Activated CD4-positive, alpha-beta T cell treated with anti-CD3 and anti-CD28 coated beads, Interleukin-2, amount 50 U/mL, for 16 hours (primary cell): ENCODE measurements around the gene TMEM184A.
"Not testable (repeated sequence)": the region's sequence is repeated elsewhere in the genome, so short reads cannot be mapped to it uniquely, and the experiment has no call there.

ENCODE experiments used
- DNase-seq: peaks from one replicate; pipeline ENCODE4 v3.0.0-alpha.2; 2020

TMEM184A gene

GRCh38 chr7:1588978-1589377, 33.0 kb upstream of the TMEM184A start:
- DNase-seq, result no peak

DNA sequence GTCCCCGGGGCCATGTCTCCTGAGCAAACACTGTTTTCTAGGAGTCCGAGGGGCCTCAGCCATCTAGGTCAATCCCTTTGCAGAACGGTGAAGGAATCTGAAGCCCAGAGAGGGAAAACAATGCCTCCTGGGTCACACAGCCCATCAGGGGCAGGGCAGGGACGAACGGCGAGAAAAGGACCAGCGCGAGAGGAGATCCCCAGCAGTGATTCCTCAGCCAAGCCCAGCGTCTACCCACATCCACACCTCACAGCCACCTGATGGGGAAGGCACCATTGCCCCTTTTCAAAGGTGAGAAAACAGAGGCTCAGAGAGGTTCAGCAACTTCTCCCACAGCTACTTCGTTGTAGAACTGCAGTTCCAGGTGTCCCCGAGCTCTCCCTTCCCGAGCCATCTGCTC, 31.7 kb upstream of the TMEM184A start:
- DNase-seq, result no peak

DNA sequence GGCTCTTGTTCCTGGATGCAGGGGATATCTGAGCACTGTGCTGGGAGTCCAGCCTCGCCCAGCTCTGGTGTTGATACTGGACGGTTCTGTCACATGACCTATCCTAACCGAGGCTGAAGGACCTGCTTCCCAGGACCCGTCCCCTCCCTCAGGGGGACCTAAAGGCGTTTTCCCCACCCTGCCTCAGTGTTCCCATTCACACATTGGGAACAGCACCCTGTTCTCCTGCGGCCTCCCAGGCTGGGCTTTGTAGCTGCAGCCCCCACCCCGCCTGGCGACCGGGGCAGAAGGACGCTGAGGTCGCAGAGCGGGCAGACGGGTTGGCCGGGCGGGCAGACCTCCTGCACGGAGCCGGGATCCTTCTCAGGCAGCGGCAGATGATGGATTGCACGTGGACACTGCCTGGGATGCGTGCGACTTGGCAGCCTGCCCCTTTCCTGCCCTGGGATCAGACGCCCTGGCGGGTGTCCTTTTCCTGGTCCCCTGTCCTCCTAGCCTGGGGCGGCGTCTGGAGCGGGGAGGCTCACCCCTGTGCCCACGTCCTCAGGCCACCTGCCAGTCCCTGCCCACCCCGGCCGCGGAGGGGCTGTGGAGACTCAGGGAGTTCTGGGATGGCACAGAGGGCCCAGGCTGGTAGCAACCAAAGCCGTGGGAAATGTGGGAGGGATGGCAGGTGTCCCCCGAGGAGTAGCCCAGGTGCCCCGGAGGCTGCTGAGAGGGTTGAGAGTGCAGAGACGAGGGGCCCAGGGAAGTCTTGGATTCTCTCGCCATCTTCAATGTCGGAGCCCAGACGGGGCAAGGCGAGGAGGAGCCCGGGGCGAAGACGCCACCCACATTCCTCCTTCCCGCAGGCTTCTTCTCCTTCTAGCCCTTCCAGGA, 31.1 kb upstream of the TMEM184A start:
- DNase-seq, result no peak

GRCh38 chr7:1586126-1586826, 30.3 kb upstream of the TMEM184A start:
- no peak for DNase-seq

DNA sequence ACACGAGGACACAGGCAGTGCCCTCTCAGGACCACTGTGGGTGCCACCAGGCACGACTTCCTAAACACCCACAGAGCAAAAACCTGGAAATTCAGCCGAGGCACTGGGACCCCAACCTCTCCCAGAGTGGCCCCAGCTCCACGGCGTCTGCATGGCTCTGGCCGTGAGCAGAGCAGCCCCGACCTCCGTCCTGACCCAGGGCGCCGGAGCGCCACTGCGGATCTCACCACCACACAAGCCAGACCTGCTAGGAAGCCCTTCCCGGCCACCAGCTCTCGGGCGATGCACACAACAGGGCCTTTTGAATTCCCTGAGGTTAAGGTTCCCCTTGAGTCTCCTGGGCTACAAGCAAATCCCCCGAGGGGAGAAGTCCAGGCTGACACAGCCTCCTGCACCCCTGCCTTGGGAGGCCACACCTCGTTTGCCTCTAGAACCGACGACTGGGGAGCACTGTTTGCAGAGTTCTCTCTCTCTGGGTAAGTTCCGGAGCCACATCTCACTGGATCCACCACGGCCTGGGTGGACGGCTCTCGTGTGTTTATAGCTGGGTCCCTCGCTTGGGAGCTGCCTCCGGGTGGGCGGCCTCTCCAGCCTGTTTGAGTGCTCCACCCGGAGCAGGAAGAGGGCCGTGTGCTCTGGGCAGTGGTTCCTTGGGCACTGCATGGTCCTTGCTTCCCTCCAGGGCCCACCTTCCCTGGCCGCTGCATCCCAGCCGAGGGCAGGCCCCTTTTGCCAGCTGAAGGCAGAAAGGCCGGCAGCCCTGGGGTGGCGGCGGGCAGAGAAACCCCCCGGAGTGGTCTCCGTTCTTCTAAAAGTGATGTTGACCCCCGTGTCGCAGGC, 29.4 kb upstream of the TMEM184A start:
- DNase-seq, result no peak

GRCh38 chr7:1584700-1585099, 28.7 kb upstream of the TMEM184A start:
- no peak for DNase-seq

- DNase-seq, result not testable (repeated sequence)
These were observed 27.4 kb upstream of the TMEM184A start for GRCh38 chr7:1583241-1583930.

- no peak for DNase-seq
These were observed 24.5 kb upstream of the TMEM184A start for GRCh38 chr7:1580422-1581030.

DNA sequence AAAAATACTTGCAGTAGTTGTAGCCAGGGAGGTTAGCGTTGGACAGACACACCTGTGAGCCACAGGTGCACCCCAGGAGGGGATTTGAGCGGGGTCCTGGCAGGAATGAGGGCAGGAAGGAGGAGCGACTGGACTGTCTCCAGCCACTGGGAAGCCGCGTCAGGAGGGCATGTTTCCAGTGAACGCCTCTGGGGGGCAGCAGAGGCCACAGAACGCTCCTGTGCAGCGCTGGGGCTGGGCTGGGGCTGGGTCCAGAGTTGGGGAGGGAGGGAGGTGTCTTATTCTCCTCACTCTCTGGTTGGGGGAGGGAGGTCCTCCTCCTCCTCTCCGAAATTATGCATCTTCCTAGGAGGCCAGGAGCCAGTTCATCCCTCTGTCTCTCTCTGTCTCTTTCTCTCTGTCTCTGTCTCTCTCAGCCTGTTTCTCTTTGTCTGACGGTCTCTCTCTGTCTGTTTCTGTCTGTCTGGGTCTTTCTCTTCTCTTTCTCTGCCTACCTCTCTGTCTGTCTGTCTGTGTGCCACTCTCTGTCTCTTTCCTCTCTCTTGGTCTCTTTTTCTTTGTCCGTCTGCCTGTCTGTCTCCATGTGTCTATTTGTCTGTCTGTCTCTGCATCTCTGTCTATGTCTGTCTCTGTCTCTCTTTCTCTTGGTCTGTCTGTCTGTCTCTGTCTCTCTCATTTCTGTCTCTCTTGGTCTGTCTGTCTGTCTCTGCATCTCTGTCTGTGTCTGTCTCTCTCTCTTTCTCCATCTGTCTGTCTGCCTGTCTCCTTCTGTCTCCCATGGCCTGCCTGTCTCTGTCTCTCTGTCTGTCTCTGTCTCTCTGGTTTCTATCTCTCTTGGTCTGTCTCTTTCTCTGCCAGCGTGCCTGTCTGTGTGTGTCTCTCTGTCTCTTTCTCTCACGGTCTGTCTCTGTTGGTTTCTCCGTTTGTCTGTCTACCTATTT, 23.7 kb upstream of the TMEM184A start:
- peak; percentile 73 for DNase-seq

- no peak for DNase-seq
These were observed 22.5 kb upstream of the TMEM184A start for GRCh38 chr7:1578513-1578912.

GRCh38 chr7:1576521-1577253, 20.7 kb upstream of the TMEM184A start:
- no peak for DNase-seq

DNA sequence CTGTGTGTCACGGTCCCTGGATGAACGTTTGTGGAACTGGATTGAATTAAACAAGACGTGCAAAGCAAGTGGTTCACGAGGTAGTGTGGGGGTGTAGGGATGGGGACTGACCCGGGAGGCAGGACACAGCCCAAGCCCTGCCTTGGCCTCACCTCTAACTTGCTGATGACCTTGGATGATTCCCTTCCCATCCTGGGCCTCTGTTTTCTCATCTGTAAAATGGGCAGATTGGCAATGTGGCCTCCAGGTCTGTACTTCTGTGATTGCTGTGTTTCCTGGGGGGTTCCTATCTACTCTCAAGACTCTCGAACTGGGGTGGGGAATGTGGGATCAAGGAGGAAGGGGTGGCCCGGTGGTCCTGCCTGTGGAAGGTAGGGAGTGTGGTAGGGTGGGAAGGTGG, 19.8 kb upstream of the TMEM184A start:
- no peak for DNase-seq

GRCh38 chr7:1572111-1572822, 16.3 kb upstream of the TMEM184A start:
- DNase-seq, result no peak

DNA sequence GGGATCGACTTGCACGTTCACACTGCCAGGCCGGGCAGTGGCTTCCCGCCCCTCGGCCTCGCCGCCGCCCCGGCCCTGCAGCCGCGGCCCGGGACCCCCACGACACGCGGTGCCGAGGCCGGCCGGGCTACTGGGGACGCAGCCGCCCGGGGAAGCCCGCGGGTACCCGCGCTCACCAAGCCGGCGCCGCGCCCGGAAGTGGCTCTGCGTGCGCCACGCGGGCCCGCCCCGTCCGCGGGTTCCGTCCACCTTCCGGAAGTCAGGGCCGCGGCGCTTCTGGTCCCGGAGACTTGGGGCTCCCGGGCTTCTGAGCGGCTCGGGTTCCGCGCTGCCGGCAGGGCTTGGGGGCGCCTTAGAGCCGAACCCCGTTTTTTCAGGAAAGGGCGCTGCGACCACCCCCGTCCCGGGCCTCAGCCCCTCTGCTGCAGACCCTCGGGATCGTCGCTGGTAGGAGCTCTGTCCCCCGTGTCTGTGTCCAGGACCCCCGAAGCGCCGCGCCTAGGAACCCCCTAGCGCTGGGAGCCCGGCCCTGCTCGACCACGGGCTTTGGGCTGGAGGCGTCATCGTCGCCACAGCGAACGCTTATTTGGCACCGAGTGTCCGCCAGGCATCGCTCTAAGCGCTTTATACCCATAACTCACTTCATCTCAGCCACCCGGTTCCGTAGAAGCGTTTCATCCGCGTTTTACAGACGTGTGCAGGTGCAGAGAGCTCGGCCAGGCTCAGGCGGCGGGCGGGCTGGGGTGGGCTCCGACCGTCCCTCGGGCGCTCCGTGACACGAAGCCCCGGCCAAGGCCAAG, 14.0 kb upstream of the TMEM184A start, which contains the start of gene PSMG3:
PSMG3 (minus strand) TSS at position 200 of the 800 bp plus-strand sequence. CDS start 693 bp downstream, outside the sequence.
- peak; percentile 92 for DNase-seq

GRCh38 chr7:1569440-1569832, 13.4 kb upstream of the TMEM184A start:
- no peak for DNase-seq

DNA sequence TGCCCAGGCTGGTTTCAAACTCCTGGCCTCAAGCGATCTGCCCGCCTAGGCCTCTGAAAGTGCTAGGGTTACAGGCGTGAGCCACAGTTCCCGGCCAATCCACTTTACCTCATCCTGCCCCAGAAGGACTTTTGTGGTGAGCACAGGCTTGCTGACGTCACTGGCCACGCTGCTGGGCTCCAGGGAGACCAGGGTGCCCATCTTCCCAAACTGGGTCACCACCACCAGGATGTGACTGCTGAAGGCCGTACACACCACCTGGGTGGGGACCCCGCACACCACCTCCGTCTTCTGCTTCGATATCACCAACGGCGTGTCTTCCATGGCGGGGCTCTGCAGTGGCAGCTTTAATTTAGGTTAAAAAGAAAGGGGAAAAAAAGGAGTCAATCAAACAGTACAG, 13.0 kb upstream of the TMEM184A start:
- peak; percentile 58 for DNase-seq

- no peak for DNase-seq
These were observed 12.0 kb upstream of the TMEM184A start for GRCh38 chr7:1567896-1568510.
